Thymus (tissue), 11 donors: Measurements from ENCODE around the gene DENND1C. TPM values are rescaled to one million over a fixed set of nuclear protein-coding genes. Genes with fewer than 3 reads are reported as not detected.

Experiments used
- DNase-seq, 9 donors: peaks; one replicate each; pipeline ENCODE4 v3.0.0-alpha.2; 2013; ENCODE audit warnings: low spot score in 9 of 9, low read depth in 6 of 9, missing footprints in 1 of 9
- H3K27ac ChIP-seq, 2 donors: one replicate each; pipeline ENCODE4 v1.5.1; 2013; ENCODE audit warnings: control low read depth in 1 of 2, low read depth in 1 of 2, low read length in 1 of 2, mild to moderate bottlenecking in 1 of 2, moderate library complexity in 1 of 2
- H3K27me3 ChIP-seq, 2 donors: one replicate each; pipeline ENCODE4 v1.5.1; 2013; ENCODE audit warnings: low read length in 1 of 2; ENCODE audit not compliant: control insufficient read depth in 2 of 2, insufficient read depth in 1 of 2
- H3K36me3 ChIP-seq, 2 donors: one replicate each; pipeline ENCODE4 v1.5.1; 2013; ENCODE audit warnings: low read length in 1 of 2, mild to moderate bottlenecking in 1 of 2, moderate library complexity in 1 of 2; ENCODE audit not compliant: control insufficient read depth in 2 of 2, insufficient read depth in 2 of 2
- H3K4me1 ChIP-seq, 2 donors: one replicate each; pipeline ENCODE4 v1.5.1; 2013; ENCODE audit warnings: low read length in 2 of 2; ENCODE audit not compliant: control insufficient read depth in 2 of 2, insufficient read depth in 2 of 2
- H3K4me3 ChIP-seq, 2 donors: one replicate each; pipeline ENCODE4 v1.5.1; 2013; ENCODE audit warnings: low read length in 2 of 2, control low read depth in 1 of 2, mild to moderate bottlenecking in 1 of 2
- H3K9me3 ChIP-seq, 2 donors: one replicate each; pipeline ENCODE4 v1.5.1; 2013; ENCODE audit warnings: low read length in 1 of 2, mild to moderate bottlenecking in 1 of 2; ENCODE audit not compliant: control insufficient read depth in 2 of 2, insufficient read depth in 1 of 2
- whole genome bisulfite sequencing: extraction: QIAGEN DNeasy Blood & Tissue Kit; methylation state at CpG from one replicate; pipeline ENCODE4 v1.1.7; 2013; 5-methylcytosine and 5-hydroxymethylcytosine counted together
- polyA plus RNA-seq: library from polyadenylated mRNA; stranded (reverse); fragments of 200-250 nt; gene quantifications from one replicate; pipeline ENCODE4 v1.2.3, GENCODE V29; 2013
- total RNA-seq: library from RNA; stranded (reverse); fragments of 120-200 nt; gene quantifications from one replicate; pipeline ENCODE4 v1.2.4, GENCODE V29; 2013
- donor health status: healthy.

Gene DENND1C
- total and polyA plus RNA-seq, 2 donors, result 6.8 to 46.6 TPM

GRCh38 chr19:6473647-6474046 is 7.9 kb downstream of the DENND1C start:
- peaks cover 0 to 2% of the 10 kb centered on the region in 2 donors for H3K27me3 ChIP-seq
- no peak for DNase-seq
- H3K4me1 ChIP-seq, result peaks cover 0 to under 1% of the 10 kb centered on the region in 2 donors
- no peak overlapping the region for H3K27ac ChIP-seq
- WGBS, result 91% methylated on average over 9 of the region's 9 CpGs
- no peak overlapping the region for H3K4me3 ChIP-seq
- H3K9me3 ChIP-seq, result peaks cover 0 to 6% of the 10 kb centered on the region in 2 donors
- peaks cover 44 to 47% of the 10 kb centered on the region in 2 donors for H3K36me3 ChIP-seq

- 96% methylated on average over 4 of the region's 4 CpGs for WGBS
- DNase-seq, result no peak
- Histone ChIP-seq H3K4me1 (no peaks in the 10 kb centered on the region), H3K9me3 (peaks cover 0 to 6% of the 10 kb centered on the region in 2 donors), H3K36me3 (peaks cover 44% of the 10 kb centered on the region in 2 donors), H3K27ac (no peak overlapping the region), H3K4me3 (no peak overlapping the region), H3K27me3 (peaks cover 0 to 2% of the 10 kb centered on the region in 2 donors)
Observed at GRCh38 chr19:6472713-6473112, 8.9 kb downstream of the DENND1C start.

GRCh38 chr19:6471076-6471475 is 10.5 kb downstream of the DENND1C start:
- DNase-seq, result no peak
- Histone ChIP-seq H3K27ac (no peak overlapping the region), H3K9me3 (no peaks in the 10 kb centered on the region), H3K4me3 (no peak overlapping the region), H3K27me3 (peaks cover 0 to 1% of the 10 kb centered on the region in 2 donors), H3K36me3 (peaks cover 32 to 37% of the 10 kb centered on the region in 2 donors), H3K4me1 (no peaks in the 10 kb centered on the region)
- WGBS, result 97% methylated on average over 14 of the region's 14 CpGs

- DNase-seq, result no peak
- 96% methylated on average over 8 of the region's 8 CpGs for WGBS
- H3K27ac ChIP-seq, result no peak overlapping the region
- H3K36me3 ChIP-seq, result peaks cover 23 to 28% of the 10 kb centered on the region in 2 donors
- no peaks in the 10 kb centered on the region for H3K9me3 ChIP-seq
- no peak overlapping the region for H3K4me3 ChIP-seq
- H3K27me3 ChIP-seq, result peaks cover 0 to 8% of the 10 kb centered on the region in 2 donors
- no peaks in the 10 kb centered on the region for H3K4me1 ChIP-seq
Observed at GRCh38 chr19:6470173-6470572, 11.4 kb downstream of the DENND1C start.

GRCh38 chr19:6467384-6467783 is 14.2 kb downstream of the DENND1C start:
- no peak for DNase-seq
- WGBS, result 95% methylated on average over 8 of the region's 8 CpGs
- no peak overlapping the region for H3K27ac ChIP-seq
- peaks cover 6 to 35% of the 10 kb centered on the region in 2 donors for H3K27me3 ChIP-seq
- H3K4me1 ChIP-seq, result peaks cover 0 to 5% of the 10 kb centered on the region in 2 donors
- H3K36me3 ChIP-seq, result peaks cover 15 to 21% of the 10 kb centered on the region in 2 donors
- H3K4me3 ChIP-seq, result no peak overlapping the region
- H3K9me3 ChIP-seq, result peaks cover 0 to 3% of the 10 kb centered on the region in 2 donors

- H3K4me1 ChIP-seq, result peaks cover 0 to 5% of the 10 kb centered on the region in 2 donors
- no peak overlapping the region for H3K27ac ChIP-seq
- H3K9me3 ChIP-seq, result peaks cover 0 to 3% of the 10 kb centered on the region in 2 donors
- H3K27me3 ChIP-seq, result peaks cover 6 to 38% of the 10 kb centered on the region in 2 donors
- peaks cover 15 to 21% of the 10 kb centered on the region in 2 donors for H3K36me3 ChIP-seq
- H3K4me3 ChIP-seq, result no peak overlapping the region
- no peak for DNase-seq
- WGBS, result 91% methylated on average over 21 of the region's 21 CpGs
Observed at GRCh38 chr19:6466526-6467248, 14.9 kb downstream of the DENND1C start.

GRCh38 chr19:6465663-6466062 is 15.9 kb downstream of the DENND1C start:
- H3K27ac ChIP-seq, result no peak overlapping the region
- DNase-seq, result no peak
- WGBS, result 96% methylated on average over 8 of the region's 8 CpGs

GRCh38 chr19:6465006-6465405 is 16.6 kb downstream of the DENND1C start:
- H3K4me3 ChIP-seq, result no peak overlapping the region
- no peak overlapping the region for H3K27ac ChIP-seq
- WGBS, result 82% methylated on average over 9 of the region's 9 CpGs
- peaks cover 6 to 38% of the 10 kb centered on the region in 2 donors for H3K27me3 ChIP-seq
- peaks cover 0 to 10% of the 10 kb centered on the region in 2 donors for H3K4me1 ChIP-seq
- DNase-seq, result no peak
- peaks cover 0 to 3% of the 10 kb centered on the region in 2 donors for H3K9me3 ChIP-seq
- H3K36me3 ChIP-seq, result peaks cover 4 to 13% of the 10 kb centered on the region in 2 donors

More at GRCh38 chr19:6465663-6466062, 15.9 kb downstream of the DENND1C start:
- H3K4me3 ChIP-seq, result no peak overlapping the region
- peaks cover 0 to 3% of the 10 kb centered on the region in 2 donors for H3K9me3 ChIP-seq
- H3K36me3 ChIP-seq, result peaks cover 8 to 17% of the 10 kb centered on the region in 2 donors
- peaks cover 6 to 38% of the 10 kb centered on the region in 2 donors for H3K27me3 ChIP-seq
- H3K4me1 ChIP-seq, result peaks cover 0 to 7% of the 10 kb centered on the region in 2 donors

- Histone ChIP-seq H3K4me3 (no peak within 1 kb of the TSS), H3K27me3 (peaks cover 6 to 38% of the 10 kb centered on the region in 2 donors), H3K9me3 (peaks cover 0 to 8% of the 10 kb centered on the region in 2 donors), H3K36me3 (peaks cover 0 to 9% of the 10 kb centered on the region in 2 donors), H3K27ac (no peak within 1 kb of the TSS), H3K4me1 (peaks cover 0 to 14% of the 10 kb centered on the region in 2 donors)
- no peak for DNase-seq
- 16% methylated on average over 65 of the region's 65 CpGs for WGBS
Observed at GRCh38 chr19:6464070-6464873, 17.3 kb downstream of the DENND1C start, which contains the start of gene CRB3. TSS of gene CRB3 (plus strand) at chr19:6464271. CDS start at chr19:6464702, 431 bp downstream.
